ENCODE measurements around the gene TRRAP. TPM values are rescaled to one million over a fixed set of nuclear protein-coding genes. Genes with fewer than 3 reads are reported as not detected.

Gene TRRAP
- total and polyA plus RNA-seq, 4 donors = 4.3 to 22.7 (median 10.1) TPM

GRCh38 chr7:98943336-98943735 is 65.0 kb downstream of the TRRAP start:
- WGBS = 86% methylated on average over 6 of the region's 6 CpGs
- TF ChIP-seq FOXA1 (IDR thresholded peaks at IDR 0.05) = no peak
- no peak for TF ChIP-seq YY1 (IDR thresholded peaks at IDR 0.05)
- no peak for TF ChIP-seq REST (IDR thresholded peaks at IDR 0.05)
- TF ChIP-seq HNF4G (IDR thresholded peaks at IDR 0.05) = no peak
- no peak for TF ChIP-seq TAF1 (conservative IDR thresholded peaks at IDR 0.05)
- TF ChIP-seq, protein P1, sequence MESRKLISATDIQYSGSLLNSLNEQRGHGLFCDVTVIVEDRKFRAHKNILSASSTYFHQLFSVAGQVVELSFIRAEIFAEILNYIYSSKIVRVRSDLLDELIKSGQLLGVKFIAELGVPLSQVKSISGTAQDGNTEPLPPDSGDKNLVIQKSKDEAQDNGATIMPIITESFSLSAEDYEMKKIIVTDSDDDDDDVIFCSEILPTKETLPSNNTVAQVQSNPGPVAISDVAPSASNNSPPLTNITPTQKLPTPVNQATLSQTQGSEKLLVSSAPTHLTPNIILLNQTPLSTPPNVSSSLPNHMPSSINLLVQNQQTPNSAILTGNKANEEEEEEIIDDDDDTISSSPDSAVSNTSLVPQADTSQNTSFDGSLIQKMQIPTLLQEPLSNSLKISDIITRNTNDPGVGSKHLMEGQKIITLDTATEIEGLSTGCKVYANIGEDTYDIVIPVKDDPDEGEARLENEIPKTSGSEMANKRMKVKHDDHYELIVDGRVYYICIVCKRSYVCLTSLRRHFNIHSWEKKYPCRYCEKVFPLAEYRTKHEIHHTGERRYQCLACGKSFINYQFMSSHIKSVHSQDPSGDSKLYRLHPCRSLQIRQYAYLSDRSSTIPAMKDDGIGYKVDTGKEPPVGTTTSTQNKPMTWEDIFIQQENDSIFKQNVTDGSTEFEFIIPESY (IDR thresholded peaks at IDR 0.05) = no peak
- no peak for TF ChIP-seq RAD21 (IDR thresholded peaks at IDR 0.05)
- TF ChIP-seq RXRA (IDR thresholded peaks at IDR 0.05) = no peak
- TF ChIP-seq JUND (IDR thresholded peaks at IDR 0.05) = no peak
- TF ChIP-seq SP1 (IDR thresholded peaks at IDR 0.05) = no peak
- no peak for TF ChIP-seq FOXA2 (IDR thresholded peaks at IDR 0.05)
- no peak for TF ChIP-seq CTCF (IDR thresholded peaks at IDR 0.05; ENCODE audit: low read depth, low read length, missing input control)

GRCh38 chr7:98944386-98944785 is 66.1 kb downstream of the TRRAP start:
- Histone ChIP-seq H3K9me3 (ENCODE audit: control insufficient read depth in 4 of 4, low read length in 3 of 4) (no peaks in the 10 kb centered on the region), H3K36me3 (ENCODE audit: control insufficient read depth in 4 of 4, insufficient read depth in 3 of 4, low read depth in 1 of 4, low read length in 3 of 4) (peaks cover 10 to 78% (median 38%) of the 10 kb centered on the region in 4 donors), H3K27me3 (ENCODE audit: control insufficient read depth in 4 of 4, insufficient read depth in 4 of 4, low read length in 3 of 4) (no peaks in the 10 kb centered on the region), H3K9ac (ENCODE audit: low read depth in 1 of 2, low read length in 2 of 2) (no peak overlapping the region), H3K4me1 (ENCODE audit: control insufficient read depth in 4 of 4, insufficient read depth in 4 of 4, low read length in 3 of 4) (no peaks in the 10 kb centered on the region), H3K4me3 (ENCODE audit: low read depth in 1 of 3, low read length in 3 of 3) (no peak overlapping the region), H3K27ac (ENCODE audit: low read depth in 1 of 2, low read length in 2 of 2) (no peak overlapping the region)
- WGBS = 90% methylated on average over 4 of the region's 4 CpGs
- DNase-seq (ENCODE audit: low spot score) = no peak
- TF ChIP-seq FOXA2 (IDR thresholded peaks at IDR 0.05) (no peak), JUND (IDR thresholded peaks at IDR 0.05) (no peak), YY1 (IDR thresholded peaks at IDR 0.05) (no peak), FOXA1 (IDR thresholded peaks at IDR 0.05) (no peak), EGR1 (IDR thresholded peaks at IDR 0.05; ENCODE audit: low read depth in 2 of 2) (no peak), HNF4G (IDR thresholded peaks at IDR 0.05) (no peak)

More at GRCh38 chr7:98943336-98943735, 65.0 kb downstream of the TRRAP start:
- no peak overlapping the region for H3K9ac ChIP-seq (ENCODE audit: low read depth in 1 of 2, low read length in 2 of 2)
- no peak overlapping the region for H3K27ac ChIP-seq (ENCODE audit: low read depth in 1 of 2, low read length in 2 of 2)
- no peaks in the 10 kb centered on the region for H3K4me1 ChIP-seq (ENCODE audit: control insufficient read depth in 4 of 4, insufficient read depth in 4 of 4, low read length in 3 of 4)
- H3K36me3 ChIP-seq (ENCODE audit: control insufficient read depth in 4 of 4, insufficient read depth in 3 of 4, low read depth in 1 of 4, low read length in 3 of 4) = peaks cover 8 to 79% (median 36%) of the 10 kb centered on the region in 4 donors
- H3K4me3 ChIP-seq (ENCODE audit: low read depth in 1 of 3, low read length in 3 of 3) = no peak overlapping the region
- H3K27me3 ChIP-seq (ENCODE audit: control insufficient read depth in 4 of 4, insufficient read depth in 4 of 4, low read length in 3 of 4) = no peaks in the 10 kb centered on the region
- DNase-seq (ENCODE audit: low spot score) = no peak
- no peaks in the 10 kb centered on the region for H3K9me3 ChIP-seq (ENCODE audit: control insufficient read depth in 4 of 4, low read length in 3 of 4)
